ENCODE results near the gene TPM1. TPM values are rescaled to one million over a fixed set of nuclear protein-coding genes. Genes with fewer than 3 reads are reported as not detected.

Gene TPM1
- total RNA-seq, 3 donors from 2014 or later, result 333 to 609 (median 575) TPM

GRCh38 chr15:63083541-63083940, 41.0 kb downstream of the TPM1 start:
- Histone ChIP-seq H3K4me3 (no peak overlapping the region), H3K27me3 (no peaks in the 10 kb centered on the region), H3K27ac (no peak overlapping the region), H3K9me3 (no peaks in the 10 kb centered on the region), H3K4me1 (no peaks in the 10 kb centered on the region), H3K36me3 (no peaks in the 10 kb centered on the region)
- intact Hi-C loops (cut with DNase I; ENCODE audit: low total_unique reads), result no loop called here
- no peak for TF ChIP-seq POLR2A (IDR thresholded peaks at IDR 0.05)
- no peak for TF ChIP-seq CTCF (IDR thresholded peaks at IDR 0.05)
- no peak for TF ChIP-seq POLR2AphosphoS5 (IDR thresholded peaks at IDR 0.05)
- DNase-seq (ENCODE audit: low spot score in 2 of 2), result no peak

- TF ChIP-seq POLR2A (IDR thresholded peaks at IDR 0.05) (no peak), POLR2AphosphoS5 (IDR thresholded peaks at IDR 0.05) (no peak), CTCF (IDR thresholded peaks at IDR 0.05) (no peak)
- intact Hi-C loops (cut with DNase I; ENCODE audit: low total_unique reads), result no loop called here
- DNase-seq (ENCODE audit: low spot score in 2 of 2), result no peak
- no peaks in the 10 kb centered on the region for H3K36me3 ChIP-seq
- no peak overlapping the region for H3K4me3 ChIP-seq
- H3K9me3 ChIP-seq, result no peaks in the 10 kb centered on the region
- H3K27ac ChIP-seq, result no peak overlapping the region
- no peaks in the 10 kb centered on the region for H3K4me1 ChIP-seq
- no peaks in the 10 kb centered on the region for H3K27me3 ChIP-seq
Observed at GRCh38 chr15:63084806-63085205, 42.3 kb downstream of the TPM1 start.

- Histone ChIP-seq H3K27ac (no peak overlapping the region), H3K36me3 (no peaks in the 10 kb centered on the region), H3K4me1 (no peaks in the 10 kb centered on the region), H3K27me3 (no peaks in the 10 kb centered on the region), H3K4me3 (no peak overlapping the region), H3K9me3 (no peaks in the 10 kb centered on the region)
- intact Hi-C loops (cut with DNase I; ENCODE audit: low total_unique reads), result no loop called here
- TF ChIP-seq CTCF (IDR thresholded peaks at IDR 0.05), result no peak
- no peak for TF ChIP-seq POLR2AphosphoS5 (IDR thresholded peaks at IDR 0.05)
- no peak for TF ChIP-seq POLR2A (IDR thresholded peaks at IDR 0.05)
- DNase-seq (ENCODE audit: low spot score in 2 of 2), result no peak
Observed at GRCh38 chr15:63085289-63085688, 42.7 kb downstream of the TPM1 start.

- TF ChIP-seq CTCF (IDR thresholded peaks at IDR 0.05) (no peak), POLR2AphosphoS5 (IDR thresholded peaks at IDR 0.05) (no peak), POLR2A (IDR thresholded peaks at IDR 0.05) (no peak)
Observed at GRCh38 chr15:63086271-63086670, 43.7 kb downstream of the TPM1 start.

GRCh38 chr15:63086947-63087346, 44.4 kb downstream of the TPM1 start:
- Histone ChIP-seq H3K4me1 (no peaks in the 10 kb centered on the region), H3K27ac (no peak overlapping the region), H3K36me3 (no peaks in the 10 kb centered on the region), H3K4me3 (no peak overlapping the region), H3K27me3 (no peaks in the 10 kb centered on the region), H3K9me3 (no peaks in the 10 kb centered on the region)
- TF ChIP-seq CTCF (IDR thresholded peaks at IDR 0.05), result no peak
- no peak for TF ChIP-seq POLR2A (IDR thresholded peaks at IDR 0.05)
- no peak for TF ChIP-seq POLR2AphosphoS5 (IDR thresholded peaks at IDR 0.05)
- intact Hi-C loops (cut with DNase I; ENCODE audit: low total_unique reads), result no loop called here
- no peak for DNase-seq (ENCODE audit: low spot score in 2 of 2)

More at GRCh38 chr15:63086271-63086670, 43.7 kb downstream of the TPM1 start:
- Histone ChIP-seq H3K27me3 (no peaks in the 10 kb centered on the region), H3K36me3 (no peaks in the 10 kb centered on the region), H3K9me3 (no peaks in the 10 kb centered on the region), H3K4me1 (no peaks in the 10 kb centered on the region), H3K27ac (no peak overlapping the region), H3K4me3 (no peak overlapping the region)
- DNase-seq (ENCODE audit: low spot score in 2 of 2), result no peak
- intact Hi-C loops (cut with DNase I; ENCODE audit: low total_unique reads), result no loop called here

Measured in breast epithelium (tissue), 4 donors.